Left cardiac atrium (tissue), 4 donors: ENCODE data around the gene MUC4. TPM values are rescaled to one million over a fixed set of nuclear protein-coding genes. Genes with fewer than 3 reads are reported as not detected.
"Not testable (repeated sequence)": the region's sequence is repeated elsewhere in the genome, so short reads cannot be mapped to it uniquely, and the experiment has no call there.

Experiments
- ATAC-seq, 2 donors: fragments of 200-7000 bp; cut with Tn5 transposase; one replicate each; pipeline ENCODE4 v1.9.1; 2020; ENCODE audit warnings: mild to moderate bottlenecking in 2 of 2, moderate library complexity in 2 of 2
- DNase-seq: peaks from one replicate; pipeline ENCODE4 v3.0.0-alpha.2; 2020
- intact Hi-C, 2 donors: fragments of 100-400 bp; cut with DNase I; formaldehyde crosslinking; loops; one replicate each; pipeline versions ENCODE4 v1.14.1 to v1.15.1; 2022 to 2023
- total RNA-seq, 2 donors: library from RNA; stranded (reverse); fragmentation: NEBNext Ultra II Directional; extraction: Animal tissue kit (Norgen Biotek cat#: 25700); gene quantifications; one replicate each; pipeline ENCODE4 v1.2.1, GENCODE V29; 2021
- donor health status: DM: no; HTN: yes; CAD: no.
- donor health status: DM: no; HTN: yes; CAD: no; lungs with severe emphysema.
- donor health status: DM: yes; HTN: yes; CAD: no.
- donor health status: Dilated cardiomyopathy.

MUC4 gene
- total RNA-seq, 2 donors from 2014 or later = not detected

GRCh38 chr3:195711813-195712534, 99.8 kb downstream of the MUC4 start:
- no peak for ATAC-seq
- intact Hi-C loops = no loop called here
- no peak for DNase-seq

- ATAC-seq, DNase-seq, intact Hi-C loops: not testable (repeated sequence)
These were observed 100.5 kb downstream of the MUC4 start for GRCh38 chr3:195711091-195711812.

- DNase-seq, intact Hi-C loops, ATAC-seq: not testable (repeated sequence)
These were observed 101.4 kb downstream of the MUC4 start for GRCh38 chr3:195710126-195710905.

GRCh38 chr3:195709676-195710085, 102.0 kb downstream of the MUC4 start:
- DNase-seq = no peak
- intact Hi-C loops = no loop called here
- no peak for ATAC-seq

GRCh38 chr3:195708626-195709481, 102.9 kb downstream of the MUC4 start:
- intact Hi-C loops = no loop called here
- ATAC-seq (no peak), DNase-seq (no peak)

- DNase-seq (no peak), ATAC-seq (no peak)
- intact Hi-C loops = no loop called here
These were observed 103.7 kb downstream of the MUC4 start for GRCh38 chr3:195708061-195708460.

GRCh38 chr3:195705081-195705991, 106.4 kb downstream of the MUC4 start:
- ATAC-seq (peak in 1 of 2 donors; percentile 6), DNase-seq (no peak)
- intact Hi-C loops = no loop called here

- intact Hi-C loops = no loop called here
- DNase-seq (no peak), ATAC-seq (no peak)
These were observed 107.2 kb downstream of the MUC4 start for GRCh38 chr3:195704433-195704999.

GRCh38 chr3:195703776-195704175, 108.0 kb downstream of the MUC4 start:
- intact Hi-C loops = no loop called here
- no peak for DNase-seq
- ATAC-seq = no peak

- no peak for ATAC-seq
- no peak for DNase-seq
- intact Hi-C loops = no loop called here
These were observed 110.5 kb downstream of the MUC4 start for GRCh38 chr3:195701042-195701915.

GRCh38 chr3:195700319-195700718, 111.4 kb downstream of the MUC4 start:
- DNase-seq (no peak), ATAC-seq (no peak)

GRCh38 chr3:195699860-195700259, 111.9 kb downstream of the MUC4 start:
- intact Hi-C loops = no loop called here
- peak in 1 of 2 donors; percentile 4 for ATAC-seq
- no peak for DNase-seq

More at GRCh38 chr3:195700319-195700718, 111.4 kb downstream of the MUC4 start:
- intact Hi-C loops = no loop called here

GRCh38 chr3:195699388-195699771, 112.3 kb downstream of the MUC4 start:
- intact Hi-C loops = no loop called here
- DNase-seq (no peak), ATAC-seq (no peak)

- ATAC-seq = no peak
- no peak for DNase-seq
- intact Hi-C loops = no loop called here
These were observed 112.9 kb downstream of the MUC4 start for GRCh38 chr3:195698647-195699387.

- peak in 1 of 2 donors; percentile 2 for ATAC-seq
- intact Hi-C loops = no loop called here
- no peak for DNase-seq
These were observed 113.4 kb downstream of the MUC4 start for GRCh38 chr3:195698325-195698646.
